ENCODE results near the gene CPNE6. TPM values are rescaled to one million over a fixed set of nuclear protein-coding genes. Genes with fewer than 3 reads are reported as not detected.

Gene CPNE6
- total and polyA plus RNA-seq, 2 of the 13 experiments (the other 11 are each of a cell fraction or from before 2014, with no cell fraction given) = not detected

DNA sequence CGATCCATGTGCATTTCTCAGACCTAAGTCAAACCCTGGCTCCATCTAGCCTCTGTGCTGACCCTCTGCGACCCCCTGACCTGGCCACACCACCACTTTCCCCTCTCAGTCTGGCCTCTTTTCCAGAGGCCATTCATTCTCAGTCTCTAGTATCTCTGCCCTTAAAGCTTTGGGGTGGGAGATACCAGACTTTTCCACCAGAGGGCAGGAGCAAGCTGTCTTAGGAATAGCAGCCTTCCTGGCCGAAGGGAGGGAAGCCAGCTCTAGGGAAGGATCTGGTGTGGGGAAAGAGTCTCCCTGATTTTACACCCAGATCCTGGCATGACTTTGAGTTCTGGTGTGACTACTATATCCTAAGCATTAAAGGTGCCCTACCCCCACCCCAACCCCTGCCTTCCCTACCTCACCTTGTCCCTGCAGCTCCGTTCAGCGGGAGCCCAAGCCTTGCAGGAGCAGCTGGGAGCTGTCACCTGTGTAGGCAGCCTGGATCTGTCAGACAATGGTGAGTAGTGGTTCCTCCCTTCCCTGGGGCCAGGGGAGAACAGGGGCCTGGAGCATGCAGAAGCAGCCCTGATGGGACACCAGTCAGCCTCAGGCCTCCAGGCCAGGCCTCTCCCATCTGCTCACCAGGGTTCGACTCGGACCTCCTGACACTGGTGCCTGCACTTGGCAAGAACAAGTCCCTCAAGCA is 13.0 kb upstream of the CPNE6 start (continued):
- TF ChIP-seq, protein P1, sequence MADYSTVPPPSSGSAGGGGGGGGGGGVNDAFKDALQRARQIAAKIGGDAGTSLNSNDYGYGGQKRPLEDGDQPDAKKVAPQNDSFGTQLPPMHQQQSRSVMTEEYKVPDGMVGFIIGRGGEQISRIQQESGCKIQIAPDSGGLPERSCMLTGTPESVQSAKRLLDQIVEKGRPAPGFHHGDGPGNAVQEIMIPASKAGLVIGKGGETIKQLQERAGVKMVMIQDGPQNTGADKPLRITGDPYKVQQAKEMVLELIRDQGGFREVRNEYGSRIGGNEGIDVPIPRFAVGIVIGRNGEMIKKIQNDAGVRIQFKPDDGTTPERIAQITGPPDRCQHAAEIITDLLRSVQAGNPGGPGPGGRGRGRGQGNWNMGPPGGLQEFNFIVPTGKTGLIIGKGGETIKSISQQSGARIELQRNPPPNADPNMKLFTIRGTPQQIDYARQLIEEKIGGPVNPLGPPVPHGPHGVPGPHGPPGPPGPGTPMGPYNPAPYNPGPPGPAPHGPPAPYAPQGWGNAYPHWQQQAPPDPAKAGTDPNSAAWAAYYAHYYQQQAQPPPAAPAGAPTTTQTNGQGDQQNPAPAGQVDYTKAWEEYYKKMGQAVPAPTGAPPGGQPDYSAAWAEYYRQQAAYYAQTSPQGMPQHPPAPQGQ (CRISPR knock-in tag; IDR thresholded peaks at IDR 0.05; ENCODE audit: borderline replicate concordance) = no peak
- TF ChIP-seq ZNF644 (CRISPR knock-in tag; IDR thresholded peaks at IDR 0.05; ENCODE audit: low read depth) (no peak), FOXK1 (CRISPR knock-in tag; IDR thresholded peaks at IDR 0.05; ENCODE audit: borderline replicate concordance, low read depth) (peak; percentile 38; the same call in 1 of the 2 replicates), DPF2 (CRISPR knock-in tag; IDR thresholded peaks at IDR 0.05; ENCODE audit: borderline replicate concordance, low read depth) (no peak), ZNF790 (CRISPR knock-in tag; IDR thresholded peaks at IDR 0.05; ENCODE audit: borderline replicate concordance) (no peak), ZBTB20 (CRISPR knock-in tag; IDR thresholded peaks at IDR 0.05; ENCODE audit: borderline replicate concordance, low read depth) (no peak), ZNF10 (CRISPR knock-in tag; IDR thresholded peaks at IDR 0.05; ENCODE audit: borderline replicate concordance, low read depth) (no peak), ZNF460 (CRISPR knock-in tag; IDR thresholded peaks at IDR 0.05; ENCODE audit: borderline replicate concordance) (no peak), ZNF446 (CRISPR knock-in tag; IDR thresholded peaks at IDR 0.05) (no peak), ZFP82 (CRISPR knock-in tag; IDR thresholded peaks at IDR 0.05; ENCODE audit: borderline replicate concordance) (no peak), ZNF775 (CRISPR knock-in tag; IDR thresholded peaks at IDR 0.05; ENCODE audit: borderline replicate concordance) (no peak), ZNF567 (CRISPR knock-in tag; IDR thresholded peaks at IDR 0.05; ENCODE audit: borderline replicate concordance) (peak; percentile 97; the same call in 1 of the 2 replicates), ZNF430 (CRISPR knock-in tag; IDR thresholded peaks at IDR 0.05) (no peak; the same call in 1 of the 2 replicates), ZNF670 (CRISPR knock-in tag; IDR thresholded peaks at IDR 0.05; ENCODE audit: borderline replicate concordance) (no peak), NFE2L2 (IDR thresholded peaks at IDR 0.05; ENCODE audit: low read length) (peak; percentile 6; the same call in 1 of the 2 replicates), MAZ (IDR thresholded peaks at IDR 0.05; ENCODE audit: borderline replicate concordance, low read depth, low read length) (no peak; the same call in 1 of the 2 replicates), MAZ (CRISPR knock-in tag; IDR thresholded peaks at IDR 0.05; ENCODE audit: low read depth) (peak; percentile 41; the same call in 1 of the 2 replicates), ZNF296 (CRISPR knock-in tag; conservative IDR thresholded peaks at IDR 0.05) (no peak)
- TF ChIP-seq, protein P2, sequence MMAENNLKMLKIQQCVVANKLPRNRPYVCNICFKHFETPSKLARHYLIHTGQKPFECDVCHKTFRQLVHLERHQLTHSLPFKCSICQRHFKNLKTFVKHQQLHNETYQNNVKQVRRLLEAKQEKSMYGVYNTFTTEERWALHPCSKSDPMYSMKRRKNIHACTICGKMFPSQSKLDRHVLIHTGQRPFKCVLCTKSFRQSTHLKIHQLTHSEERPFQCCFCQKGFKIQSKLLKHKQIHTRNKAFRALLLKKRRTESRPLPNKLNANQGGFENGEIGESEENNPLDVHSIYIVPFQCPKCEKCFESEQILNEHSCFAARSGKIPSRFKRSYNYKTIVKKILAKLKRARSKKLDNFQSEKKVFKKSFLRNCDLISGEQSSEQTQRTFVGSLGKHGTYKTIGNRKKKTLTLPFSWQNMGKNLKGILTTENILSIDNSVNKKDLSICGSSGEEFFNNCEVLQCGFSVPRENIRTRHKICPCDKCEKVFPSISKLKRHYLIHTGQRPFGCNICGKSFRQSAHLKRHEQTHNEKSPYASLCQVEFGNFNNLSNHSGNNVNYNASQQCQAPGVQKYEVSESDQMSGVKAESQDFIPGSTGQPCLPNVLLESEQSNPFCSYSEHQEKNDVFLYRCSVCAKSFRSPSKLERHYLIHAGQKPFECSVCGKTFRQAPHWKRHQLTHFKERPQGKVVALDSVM (CRISPR knock-in tag; IDR thresholded peaks at IDR 0.05) = peak; percentile 82; the same call in 1 of the 2 replicates
- TF ChIP-seq, protein P3, sequence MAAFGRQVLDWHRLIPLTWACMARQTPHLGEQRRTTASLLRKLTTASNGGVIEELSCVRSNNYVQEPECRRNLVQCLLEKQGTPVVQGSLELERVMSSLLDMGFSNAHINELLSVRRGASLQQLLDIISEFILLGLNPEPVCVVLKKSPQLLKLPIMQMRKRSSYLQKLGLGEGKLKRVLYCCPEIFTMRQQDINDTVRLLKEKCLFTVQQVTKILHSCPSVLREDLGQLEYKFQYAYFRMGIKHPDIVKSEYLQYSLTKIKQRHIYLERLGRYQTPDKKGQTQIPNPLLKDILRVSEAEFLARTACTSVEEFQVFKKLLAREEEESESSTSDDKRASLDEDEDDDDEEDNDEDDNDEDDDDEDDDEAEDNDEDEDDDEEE (CRISPR knock-in tag; IDR thresholded peaks at IDR 0.05) = no peak
- TF ChIP-seq, protein P4, sequence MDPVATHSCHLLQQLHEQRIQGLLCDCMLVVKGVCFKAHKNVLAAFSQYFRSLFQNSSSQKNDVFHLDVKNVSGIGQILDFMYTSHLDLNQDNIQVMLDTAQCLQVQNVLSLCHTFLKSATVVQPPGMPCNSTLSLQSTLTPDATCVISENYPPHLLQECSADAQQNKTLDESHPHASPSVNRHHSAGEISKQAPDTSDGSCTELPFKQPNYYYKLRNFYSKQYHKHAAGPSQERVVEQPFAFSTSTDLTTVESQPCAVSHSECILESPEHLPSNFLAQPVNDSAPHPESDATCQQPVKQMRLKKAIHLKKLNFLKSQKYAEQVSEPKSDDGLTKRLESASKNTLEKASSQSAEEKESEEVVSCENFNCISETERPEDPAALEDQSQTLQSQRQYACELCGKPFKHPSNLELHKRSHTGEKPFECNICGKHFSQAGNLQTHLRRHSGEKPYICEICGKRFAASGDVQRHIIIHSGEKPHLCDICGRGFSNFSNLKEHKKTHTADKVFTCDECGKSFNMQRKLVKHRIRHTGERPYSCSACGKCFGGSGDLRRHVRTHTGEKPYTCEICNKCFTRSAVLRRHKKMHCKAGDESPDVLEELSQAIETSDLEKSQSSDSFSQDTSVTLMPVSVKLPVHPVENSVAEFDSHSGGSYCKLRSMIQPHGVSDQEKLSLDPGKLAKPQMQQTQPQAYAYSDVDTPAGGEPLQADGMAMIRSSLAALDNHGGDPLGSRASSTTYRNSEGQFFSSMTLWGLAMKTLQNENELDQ (CRISPR knock-in tag; IDR thresholded peaks at IDR 0.05; ENCODE audit: borderline replicate concordance) = peak; percentile 96; the same call in 1 of the 2 replicates

Data from HepG2 (cell line).